Mesenchymal stem cell (in vitro differentiated cells and primary cell): ENCODE measurements around the gene MRC2.
"Not testable (repeated sequence)": the region's sequence is repeated elsewhere in the genome, so short reads cannot be mapped to it uniquely, and the experiment has no call there.

Source experiments
- DNase-seq: peaks from one replicate; pipeline ENCODE4 v3.0.0-alpha.2; 2013
- H2AFZ ChIP-seq: one replicate; pipeline ENCODE4 v1.6.1; 2013; ENCODE audit warnings: low read depth, mild to moderate bottlenecking, control low read depth, inconsistent platforms, low read length, moderate library complexity
- H2AK5ac ChIP-seq: 2 replicates; pipeline ENCODE4 v1.6.1; 2013; ENCODE audit warnings: low read length, moderate library complexity, mild to moderate bottlenecking, inconsistent platforms; ENCODE audit not compliant: severe bottlenecking
- H2BK120ac ChIP-seq: one replicate; pipeline ENCODE4 v1.6.1; 2013; ENCODE audit warnings: low read depth, mild to moderate bottlenecking, inconsistent platforms, low read length, moderate library complexity
- H2BK12ac ChIP-seq, 2 experiments: one replicate each; pipeline ENCODE4 v1.6.1; 2013; ENCODE audit warnings: inconsistent platforms in 2 of 2, low read length in 2 of 2, mild to moderate bottlenecking in 2 of 2, moderate library complexity in 2 of 2, control low read depth in 1 of 2
- H2BK15ac ChIP-seq: one replicate; pipeline ENCODE4 v1.6.1; 2013; ENCODE audit warnings: mild to moderate bottlenecking, low read depth, inconsistent platforms; ENCODE audit not compliant: poor library complexity, severe bottlenecking
- H2BK5ac ChIP-seq: 2 replicates; pipeline ENCODE4 v1.6.1; 2013; ENCODE audit warnings: low read depth, mild to moderate bottlenecking, low read length, control low read depth, inconsistent platforms; ENCODE audit not compliant: poor library complexity, severe bottlenecking
- H3K14ac ChIP-seq, 2 experiments: one replicate each; pipeline ENCODE4 v1.6.1; 2013; ENCODE audit warnings: inconsistent platforms in 2 of 2, low read length in 2 of 2, control low read depth in 1 of 2, mild to moderate bottlenecking in 1 of 2, moderate library complexity in 1 of 2
- H3K18ac ChIP-seq, 2 experiments: one replicate each; pipeline ENCODE4 v1.6.1; 2013; ENCODE audit warnings: inconsistent platforms in 2 of 2, low read length in 2 of 2, control low read depth in 1 of 2, low read depth in 1 of 2, mild to moderate bottlenecking in 1 of 2
- H3K23ac ChIP-seq, 2 experiments: one replicate each; pipeline ENCODE4 v1.6.1; 2013; ENCODE audit warnings: inconsistent platforms in 2 of 2, low read length in 2 of 2, mild to moderate bottlenecking in 2 of 2, moderate library complexity in 2 of 2, control low read depth in 1 of 2
- H3K27ac ChIP-seq: 2 replicates; pipeline ENCODE4 v1.5.1; 2013; ENCODE audit warnings: mild to moderate bottlenecking, moderate library complexity, low read length, control low read depth, inconsistent platforms; ENCODE audit not compliant: poor library complexity, severe bottlenecking
- H3K27me3 ChIP-seq, 2 experiments: 2 replicates each; pipeline versions ENCODE4 v1.6.1 to v1.7.0; 2013; ENCODE audit warnings: low read length in 2 of 2, mild to moderate bottlenecking in 2 of 2, moderate library complexity in 2 of 2, control low read depth in 1 of 2, inconsistent platforms in 1 of 2; ENCODE audit not compliant: control insufficient read depth in 1 of 2, insufficient read depth in 1 of 2
- H3K36me3 ChIP-seq, 2 experiments: 2 replicates each; pipeline versions ENCODE4 v1.6.1 to v1.7.0; 2013; ENCODE audit warnings: low read length in 2 of 2, control low read depth in 1 of 2, inconsistent platforms in 1 of 2, low read depth in 1 of 2, mild to moderate bottlenecking in 1 of 2; ENCODE audit not compliant: insufficient read depth in 2 of 2, control insufficient read depth in 1 of 2
- H3K4ac ChIP-seq, 2 experiments: one replicate each; pipeline ENCODE4 v1.6.1; 2013; ENCODE audit warnings: inconsistent platforms in 2 of 2, low read length in 2 of 2, mild to moderate bottlenecking in 2 of 2, moderate library complexity in 2 of 2, control low read depth in 1 of 2, low read depth in 1 of 2
- H3K4me1 ChIP-seq: 2 replicates; pipeline ENCODE4 v1.6.1; 2013; ENCODE audit warnings: low read depth, low read length, control low read depth; ENCODE audit not compliant: control insufficient read depth, insufficient read depth
- H3K4me2 ChIP-seq: 2 replicates; pipeline ENCODE4 v1.6.1; 2013; ENCODE audit warnings: low read length, mild to moderate bottlenecking, inconsistent platforms; ENCODE audit not compliant: poor library complexity, severe bottlenecking
- H3K4me3 ChIP-seq, 2 experiments: 2 replicates each; pipeline versions ENCODE4 v1.5.1 to v1.7.0; 2013; ENCODE audit warnings: low read length in 2 of 2, mild to moderate bottlenecking in 2 of 2, control low read depth in 1 of 2, low read depth in 1 of 2; ENCODE audit not compliant: insufficient read depth in 1 of 2
- H3K79me1 ChIP-seq: replicated peaks from 2 replicates; pipeline ENCODE4 v1.6.1; 2013; ENCODE audit warnings: mild to moderate bottlenecking, control low read depth, low read length, inconsistent platforms; ENCODE audit not compliant: poor library complexity, severe bottlenecking
- H3K9ac ChIP-seq: 2 replicates; pipeline ENCODE4 v1.7.0; 2013; ENCODE audit warnings: mild to moderate bottlenecking, low read length, moderate library complexity
- H3K9me3 ChIP-seq: 2 replicates; pipeline ENCODE4 v1.7.0; 2013; ENCODE audit warnings: mild to moderate bottlenecking, low read length; ENCODE audit not compliant: control insufficient read depth
- H4K8ac ChIP-seq: one replicate; pipeline ENCODE4 v1.6.1; 2013; ENCODE audit warnings: inconsistent platforms, mild to moderate bottlenecking, low read length, moderate library complexity
- H4K91ac ChIP-seq: one replicate; pipeline ENCODE4 v1.6.1; 2013; ENCODE audit warnings: mild to moderate bottlenecking, low read length, inconsistent platforms
- WGBS: methylation state at CpG from one replicate; pipeline ENCODE4 v1.1.7; 2013; ENCODE audit warnings: mixed read lengths; 5-methylcytosine and 5-hydroxymethylcytosine counted together

MRC2 gene

DNA sequence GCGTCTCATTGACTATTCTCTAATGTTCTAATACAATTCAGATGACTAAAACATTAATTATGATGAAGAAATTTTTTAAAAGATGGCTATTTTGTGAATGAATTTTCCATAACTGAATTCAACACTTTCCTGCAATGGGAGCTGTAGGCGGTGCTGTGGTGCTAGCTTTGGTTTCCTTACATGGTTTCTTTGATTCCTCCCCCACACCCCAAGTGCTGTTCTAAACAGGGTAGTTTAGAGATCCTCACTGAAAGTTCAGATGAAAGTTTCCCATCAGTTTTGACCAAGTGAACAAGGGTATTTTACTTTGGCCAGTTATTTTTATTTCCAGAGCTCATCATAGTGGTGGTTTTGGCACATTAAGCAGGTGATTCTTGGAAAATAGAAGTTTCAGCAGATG, 26.0 kb upstream of the MRC2 start:
- Histone ChIP-seq H3K27me3 (no peaks in the 10 kb centered on the region), H3K79me1 (peaks cover 27% of the 10 kb centered on the region), H2BK12ac (no peak overlapping the region), H3K4me3 (no peak overlapping the region), H2BK5ac (no peak overlapping the region), H2AK5ac (no peak overlapping the region), H2AFZ (no peak overlapping the region), H2BK15ac (no peak overlapping the region), H3K27ac (no peak overlapping the region), H3K14ac (no peak overlapping the region), H4K91ac (no peak overlapping the region), H3K9me3 (no peaks in the 10 kb centered on the region), H3K18ac (no peak overlapping the region), H3K9ac (no peak overlapping the region), H2BK120ac (no peak overlapping the region), H3K4me2 (no peak overlapping the region), H4K8ac (no peak overlapping the region), H3K23ac (no peak overlapping the region), H3K4me1 (no peaks in the 10 kb centered on the region), H3K36me3 (peaks cover 19 to 76% of the 10 kb centered on the region in 2 experiments), H3K4ac (no peak overlapping the region)
- DNase-seq: no peak
- WGBS: 90% methylated on average over 2 of the region's 2 CpGs

GRCh38 chr17:62603783-62604182, 23.7 kb upstream of the MRC2 start:
- peaks cover 19 to 85% of the 10 kb centered on the region in 2 experiments for H3K36me3 ChIP-seq

GRCh38 chr17:62605588-62605987, 21.9 kb upstream of the MRC2 start:
- Histone ChIP-seq H3K14ac (no peak overlapping the region), H4K91ac (no peak overlapping the region), H3K27ac (no peak overlapping the region), H3K4me1 (no peaks in the 10 kb centered on the region), H4K8ac (no peak overlapping the region), H3K4me3 (no peak overlapping the region), H3K4me2 (no peak overlapping the region), H2AK5ac (no peak overlapping the region), H2BK120ac (no peak overlapping the region), H3K36me3 (peaks cover 14 to 87% of the 10 kb centered on the region in 2 experiments), H2BK12ac (no peak overlapping the region), H2BK15ac (no peak overlapping the region), H3K9me3 (no peaks in the 10 kb centered on the region), H3K23ac (no peak overlapping the region), H3K9ac (no peak overlapping the region), H2BK5ac (no peak overlapping the region), H2AFZ (no peak overlapping the region), H3K4ac (no peak overlapping the region), H3K27me3 (no peaks in the 10 kb centered on the region), H3K79me1 (peaks cover 13% of the 10 kb centered on the region), H3K18ac (no peak overlapping the region)
- no peak for DNase-seq
- 98% methylated on average over 5 of the region's 7 CpGs for WGBS

More at GRCh38 chr17:62603783-62604182, 23.7 kb upstream of the MRC2 start:
- H3K9ac ChIP-seq, H2BK120ac ChIP-seq, H4K91ac ChIP-seq, H3K14ac ChIP-seq, H3K27me3 ChIP-seq, H3K23ac ChIP-seq, H3K4me2 ChIP-seq, H3K4me1 ChIP-seq, H3K4me3 ChIP-seq, H2AK5ac ChIP-seq, H2BK5ac ChIP-seq, H4K8ac ChIP-seq, H3K9me3 ChIP-seq, DNase-seq, H3K18ac ChIP-seq, H2BK15ac ChIP-seq, H3K4ac ChIP-seq, H2AFZ ChIP-seq, H2BK12ac ChIP-seq, H3K27ac ChIP-seq: not testable (repeated sequence)
- H3K79me1 ChIP-seq: peaks cover 22% of the 10 kb centered on the region
- WGBS: 98% methylated on average over 6 of the region's 6 CpGs

DNA sequence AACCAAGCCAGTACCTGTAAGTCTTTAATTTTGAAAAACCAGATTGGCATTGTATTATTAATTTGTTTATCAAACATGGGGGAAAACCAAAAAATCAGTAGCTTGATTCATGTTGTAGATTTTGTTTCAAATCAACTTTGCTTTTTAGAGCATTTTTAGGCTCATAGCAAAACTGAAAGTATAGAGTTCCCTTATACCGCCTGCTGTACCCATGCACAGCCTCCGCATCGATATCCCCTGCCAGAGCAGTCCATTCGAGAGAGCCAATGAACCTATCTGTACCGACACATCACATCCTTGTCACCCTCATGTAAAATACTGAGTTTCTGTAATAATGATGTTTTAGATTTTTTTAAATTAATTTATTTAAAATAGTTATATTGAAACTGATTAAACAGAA, 16.2 kb upstream of the MRC2 start:
- H3K9ac ChIP-seq: no peak overlapping the region
- H3K4me3 ChIP-seq: no peak overlapping the region
- no peak overlapping the region for H2BK120ac ChIP-seq
- no peak overlapping the region for H2BK15ac ChIP-seq
- H2BK5ac ChIP-seq: no peak overlapping the region
- no peak overlapping the region for H3K27ac ChIP-seq
- WGBS: 100% methylated on average over 1 of the region's 5 CpGs
- H4K8ac ChIP-seq: no peak overlapping the region
- H2AFZ ChIP-seq: no peak overlapping the region
- no peak overlapping the region for H4K91ac ChIP-seq
- H3K4me2 ChIP-seq: no peak overlapping the region
- H3K4ac ChIP-seq: no peak overlapping the region
- no peak overlapping the region for H3K14ac ChIP-seq
- peaks cover 3% of the 10 kb centered on the region for H3K4me1 ChIP-seq
- peaks cover 13% of the 10 kb centered on the region for H3K79me1 ChIP-seq
- H3K36me3 ChIP-seq: peaks cover 17 to 73% of the 10 kb centered on the region in 2 experiments
- no peaks in the 10 kb centered on the region for H3K27me3 ChIP-seq
- H2BK12ac ChIP-seq: no peak overlapping the region
- no peaks in the 10 kb centered on the region for H3K9me3 ChIP-seq
- DNase-seq: no peak
- H3K18ac ChIP-seq: no peak overlapping the region
- no peak overlapping the region for H2AK5ac ChIP-seq
- no peak overlapping the region for H3K23ac ChIP-seq
